DND-41 (cell line): Measurements from ENCODE around the gene KCNH1.

Experiments
- EZH2 ChIP-seq: IDR thresholded peaks from 3 replicates; pipeline ENCODE4 v1.6.1; 2012; ENCODE audit warnings: borderline replicate concordance, low read depth, mild to moderate bottlenecking, moderate library complexity, low read length, inconsistent platforms; ENCODE audit not compliant: severe bottlenecking
- TF ChIP-seq, protein P1 (sequence below): IDR thresholded peaks from 2 replicates; pipeline ENCODE4 v1.5.1; 2012; ENCODE audit warnings: borderline replicate concordance, low read length, moderate library complexity, mild to moderate bottlenecking; ENCODE audit not compliant: poor library complexity, severe bottlenecking; ENCODE audit errors: extremely low read depth

DNA sequence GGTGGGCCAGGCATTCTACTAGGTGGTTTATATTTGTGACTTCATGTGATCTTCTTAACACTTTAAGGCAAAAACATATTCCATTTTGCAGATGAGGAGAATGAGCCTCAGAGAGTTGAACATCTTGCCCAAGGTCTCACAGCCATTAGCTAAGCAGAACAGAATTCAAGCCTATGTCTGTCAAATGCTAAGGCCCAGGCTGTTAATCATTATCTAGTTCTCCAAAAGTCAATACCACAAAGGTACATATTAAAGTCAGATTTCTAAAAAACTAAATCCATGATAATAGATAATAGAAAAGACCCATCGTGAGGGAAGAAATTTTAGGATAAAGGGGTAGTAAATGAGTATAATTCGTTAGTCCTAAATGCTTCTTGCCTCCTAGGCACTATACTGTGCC, 234.3 kb downstream of the KCNH1 start:
- TF ChIP-seq, protein P1, sequence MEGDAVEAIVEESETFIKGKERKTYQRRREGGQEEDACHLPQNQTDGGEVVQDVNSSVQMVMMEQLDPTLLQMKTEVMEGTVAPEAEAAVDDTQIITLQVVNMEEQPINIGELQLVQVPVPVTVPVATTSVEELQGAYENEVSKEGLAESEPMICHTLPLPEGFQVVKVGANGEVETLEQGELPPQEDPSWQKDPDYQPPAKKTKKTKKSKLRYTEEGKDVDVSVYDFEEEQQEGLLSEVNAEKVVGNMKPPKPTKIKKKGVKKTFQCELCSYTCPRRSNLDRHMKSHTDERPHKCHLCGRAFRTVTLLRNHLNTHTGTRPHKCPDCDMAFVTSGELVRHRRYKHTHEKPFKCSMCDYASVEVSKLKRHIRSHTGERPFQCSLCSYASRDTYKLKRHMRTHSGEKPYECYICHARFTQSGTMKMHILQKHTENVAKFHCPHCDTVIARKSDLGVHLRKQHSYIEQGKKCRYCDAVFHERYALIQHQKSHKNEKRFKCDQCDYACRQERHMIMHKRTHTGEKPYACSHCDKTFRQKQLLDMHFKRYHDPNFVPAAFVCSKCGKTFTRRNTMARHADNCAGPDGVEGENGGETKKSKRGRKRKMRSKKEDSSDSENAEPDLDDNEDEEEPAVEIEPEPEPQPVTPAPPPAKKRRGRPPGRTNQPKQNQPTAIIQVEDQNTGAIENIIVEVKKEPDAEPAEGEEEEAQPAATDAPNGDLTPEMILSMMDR, result no peak
- TF ChIP-seq EZH2, result no peak
